Activated CD4-positive, alpha-beta memory T cell treated with anti-CD3 and anti-CD28 coated beads, Interleukin-2, amount 10 ng/mL, durations not matched to agents 7 days and 5 days (primary cell): ENCODE results near the gene APMAP. TPM values are rescaled to one million over a fixed set of nuclear protein-coding genes. Genes with fewer than 3 reads are reported as not detected.

Experiments used
- CTCF ChIA-PET: fragments of 350-600 bp; sonication (Branson Sonifier 250); formaldehyde crosslinking; loops from one replicate; lab custom pipeline; 2021; ENCODE audit warnings: antibody characterized with exemption, inconsistent platforms; lab: Charles Lee
- POLR2A ChIA-PET: fragments of 350-600 bp; sonication (Branson Sonifier 250); formaldehyde crosslinking; loops from one replicate; lab custom pipeline; 2021; ENCODE audit warnings: antibody characterized with exemption; lab: Charles Lee
- DNase-seq: peaks from one replicate; pipeline ENCODE4 v3.0.0-alpha.2; 2020
- H3K27ac Mint-ChIP-seq: one replicate; pipeline ENCODE4 v1.8.0; 2021; ENCODE audit warnings: mild to moderate bottlenecking, mixed read lengths
- H3K27me3 Mint-ChIP-seq: one replicate; pipeline ENCODE4 v1.8.0; 2021; ENCODE audit warnings: mixed read lengths
- H3K36me3 Mint-ChIP-seq: one replicate; pipeline ENCODE4 v1.8.0; 2021; ENCODE audit warnings: low read depth, mixed read lengths
- H3K4me1 Mint-ChIP-seq: one replicate; pipeline ENCODE4 v1.8.0; 2021; ENCODE audit warnings: mixed read lengths
- H3K4me3 Mint-ChIP-seq: one replicate; pipeline ENCODE4 v1.8.0; 2021; ENCODE audit warnings: mild to moderate bottlenecking, mixed read lengths
- H3K9me3 Mint-ChIP-seq: one replicate; pipeline ENCODE4 v1.8.0; 2021; ENCODE audit warnings: mixed read lengths
- total RNA-seq, 2 experiments: library from RNA; stranded (reverse); gene quantifications; one replicate each; pipeline ENCODE4 v1.2.3, GENCODE V29; 2021

APMAP gene
- 10 to 100 TPM; 44.1 to 46.5 TPM for total RNA-seq

- Mint-ChIP-seq H3K36me3 (peaks cover 29% of the 10 kb centered on the region), H3K9me3 (no peaks in the 10 kb centered on the region), H3K4me1 (peaks cover 60% of the 10 kb centered on the region), H3K27ac (peak within 1 kb of the TSS; percentile 79), H3K27me3 (peaks cover 8% of the 10 kb centered on the region), H3K4me3 (peak within 1 kb of the TSS; percentile 90)
- peak; percentile 96 for DNase-seq
- ChIA-PET POLR2A (interaction anchor here (0.7 to 1.7 kb wide), 9 partner anchors 10 to 415 kb away, joined by 3 to 13 read pairs (median 4); partner anchors contain the start of genes ACSS1, CST7 and GINS1), CTCF (interaction anchor here (1.1 to 4.0 kb wide), 4 partner anchors 72 to 406 kb away, joined by 3 to 33 read pairs (median 6); no protein-coding TSS in a partner anchor)
Observed at GRCh38 chr20:24992487-24993205, at the start of gene APMAP. TSS of gene APMAP (minus strand) at chr20:24992751. CDS start at chr20:24992688, 63 bp downstream.

- ChIA-PET POLR2A (interaction anchor here (1.8 kb wide), 1 partner anchor 16 kb away, joined by 12 read pairs; the partner anchor contains the start of gene ACSS1), CTCF (no interaction called here)
- H3K36me3 Mint-ChIP-seq, result peaks cover 8% of the 10 kb centered on the region
- no peak overlapping the region for H3K27ac Mint-ChIP-seq
- no peak for DNase-seq
- no peak overlapping the region for H3K4me3 Mint-ChIP-seq
- no peaks in the 10 kb centered on the region for H3K27me3 Mint-ChIP-seq
- H3K9me3 Mint-ChIP-seq, result no peaks in the 10 kb centered on the region
- peaks cover 37% of the 10 kb centered on the region for H3K4me1 Mint-ChIP-seq
Observed at GRCh38 chr20:25041813-25042530, 49.4 kb upstream of the APMAP start.

GRCh38 chr20:25040438-25040831, 47.9 kb upstream of the APMAP start:
- Mint-ChIP-seq H3K27ac (no peak overlapping the region), H3K27me3 (no peaks in the 10 kb centered on the region), H3K36me3 (peaks cover 2% of the 10 kb centered on the region), H3K4me3 (no peak overlapping the region), H3K9me3 (no peaks in the 10 kb centered on the region), H3K4me1 (peaks cover 52% of the 10 kb centered on the region)
- no peak for DNase-seq
- POLR2A ChIA-PET, result no interaction called here
- CTCF ChIA-PET, result no interaction called here

GRCh38 chr20:25039697-25040437, 47.3 kb upstream of the APMAP start:
- Mint-ChIP-seq H3K9me3 (no peaks in the 10 kb centered on the region), H3K27ac (no peak overlapping the region), H3K4me3 (no peak overlapping the region), H3K4me1 (peaks cover 52% of the 10 kb centered on the region), H3K27me3 (no peaks in the 10 kb centered on the region), H3K36me3 (peaks cover 2% of the 10 kb centered on the region)
- DNase-seq, result no peak
- ChIA-PET CTCF (no interaction called here), POLR2A (no interaction called here)

- no peak overlapping the region for H3K27ac Mint-ChIP-seq
- CTCF ChIA-PET, result no interaction called here
Observed at GRCh38 chr20:25038591-25039015, 46.1 kb upstream of the APMAP start.

GRCh38 chr20:25038103-25038410, 45.5 kb upstream of the APMAP start:
- CTCF ChIA-PET, result no interaction called here
- Mint-ChIP-seq H3K4me3 (no peak overlapping the region), H3K9me3 (no peaks in the 10 kb centered on the region), H3K4me1 (peaks cover 43% of the 10 kb centered on the region), H3K27me3 (no peaks in the 10 kb centered on the region), H3K36me3 (peaks cover 2% of the 10 kb centered on the region), H3K27ac (no peak overlapping the region)
- POLR2A ChIA-PET, result no interaction called here
- no peak for DNase-seq

More at GRCh38 chr20:25038591-25039015, 46.1 kb upstream of the APMAP start:
- H3K9me3 Mint-ChIP-seq, result no peaks in the 10 kb centered on the region
- no peak overlapping the region for H3K4me3 Mint-ChIP-seq
- H3K36me3 Mint-ChIP-seq, result peaks cover 2% of the 10 kb centered on the region
- no peaks in the 10 kb centered on the region for H3K27me3 Mint-ChIP-seq
- H3K4me1 Mint-ChIP-seq, result peaks cover 47% of the 10 kb centered on the region
- POLR2A ChIA-PET, result no interaction called here
- DNase-seq, result no peak

GRCh38 chr20:25037288-25038102, 44.9 kb upstream of the APMAP start:
- H3K9me3 Mint-ChIP-seq, result no peaks in the 10 kb centered on the region
- H3K4me3 Mint-ChIP-seq, result no peak overlapping the region
- DNase-seq, result no peak
- POLR2A ChIA-PET, result interaction anchor here (2.0 kb wide), 1 partner anchor 20 kb away, joined by 17 read pairs; the partner anchor contains the start of gene ACSS1
- H3K36me3 Mint-ChIP-seq, result no peaks in the 10 kb centered on the region
- H3K27me3 Mint-ChIP-seq, result no peaks in the 10 kb centered on the region
- H3K4me1 Mint-ChIP-seq, result peaks cover 37% of the 10 kb centered on the region
- CTCF ChIA-PET, result no interaction called here
- no peak overlapping the region for H3K27ac Mint-ChIP-seq

GRCh38 chr20:25036331-25036936, 43.9 kb upstream of the APMAP start:
- Mint-ChIP-seq H3K9me3 (no peaks in the 10 kb centered on the region), H3K27me3 (no peaks in the 10 kb centered on the region), H3K27ac (peak overlapping the region; percentile 29), H3K4me1 (peaks cover 28% of the 10 kb centered on the region), H3K36me3 (no peaks in the 10 kb centered on the region), H3K4me3 (no peak overlapping the region)
- DNase-seq, result no peak
- POLR2A ChIA-PET, result interaction anchor here (0.6 to 2.0 kb wide), 4 partner anchors 21 to 1637 kb away, joined by 3 to 17 read pairs (median 3); partner anchors contain the start of gene ACSS1
- CTCF ChIA-PET, result interaction anchor here (0.6 kb wide), 1 partner anchor 140 kb away, joined by 3 read pairs; no protein-coding TSS in a partner anchor

- H3K27ac Mint-ChIP-seq, result peak overlapping the region; percentile 29
- ChIA-PET POLR2A (interaction anchor here (0.8 to 2.0 kb wide), 3 partner anchors 22 to 30 kb away, joined by 3 to 17 read pairs (median 3); partner anchors contain the start of gene ACSS1), CTCF (interaction anchor here (0.6 kb wide), 1 partner anchor 140 kb away, joined by 3 read pairs; no protein-coding TSS in a partner anchor)
- no peaks in the 10 kb centered on the region for H3K9me3 Mint-ChIP-seq
- no peaks in the 10 kb centered on the region for H3K27me3 Mint-ChIP-seq
- peaks cover 28% of the 10 kb centered on the region for H3K4me1 Mint-ChIP-seq
- peak; percentile 31 for DNase-seq
- no peak overlapping the region for H3K4me3 Mint-ChIP-seq
- no peaks in the 10 kb centered on the region for H3K36me3 Mint-ChIP-seq
Observed at GRCh38 chr20:25035921-25036320, 43.4 kb upstream of the APMAP start.

- CTCF ChIA-PET, result no interaction called here
- POLR2A ChIA-PET, result interaction anchor here (2.5 kb wide), 1 partner anchor 24 kb away, joined by 12 read pairs; the partner anchor contains the start of gene ACSS1
- H3K9me3 Mint-ChIP-seq, result no peaks in the 10 kb centered on the region
Observed at GRCh38 chr20:25033924-25034300, 41.4 kb upstream of the APMAP start.

GRCh38 chr20:25033265-25033923, 40.8 kb upstream of the APMAP start:
- ChIA-PET CTCF (no interaction called here), POLR2A (interaction anchor here (2.5 kb wide), 1 partner anchor 24 kb away, joined by 12 read pairs; the partner anchor contains the start of gene ACSS1)
- H3K4me3 Mint-ChIP-seq, result no peak overlapping the region
- no peaks in the 10 kb centered on the region for H3K9me3 Mint-ChIP-seq
- H3K36me3 Mint-ChIP-seq, result peaks cover 9% of the 10 kb centered on the region
- no peak for DNase-seq
- H3K27me3 Mint-ChIP-seq, result no peaks in the 10 kb centered on the region
- no peak overlapping the region for H3K27ac Mint-ChIP-seq
- peaks cover 28% of the 10 kb centered on the region for H3K4me1 Mint-ChIP-seq

More at GRCh38 chr20:25033924-25034300, 41.4 kb upstream of the APMAP start:
- Mint-ChIP-seq H3K27me3 (no peaks in the 10 kb centered on the region), H3K27ac (no peak overlapping the region), H3K4me1 (peaks cover 28% of the 10 kb centered on the region), H3K4me3 (no peak overlapping the region), H3K36me3 (peaks cover 9% of the 10 kb centered on the region)
- DNase-seq, result no peak
